GM19193 (cell line): ENCODE measurements around the gene ST3GAL3.

ENCODE experiments used
- POLR2A ChIP-seq: IDR thresholded peaks from 4 replicates; pipeline ENCODE4 v1.6.1; 2011; ENCODE audit not compliant: insufficient read depth, insufficient read length; ENCODE audit errors: extremely low read depth

The ST3GAL3 gene

GRCh38 chr1:43688109-43688387, 19.3 kb upstream of the ST3GAL3 start:
- no peak for TF ChIP-seq POLR2A

GRCh38 chr1:43688594-43689000, 18.7 kb upstream of the ST3GAL3 start:
- TF ChIP-seq POLR2A = no peak

GRCh38 chr1:43689289-43689688, 18.0 kb upstream of the ST3GAL3 start:
- no peak for TF ChIP-seq POLR2A

- TF ChIP-seq POLR2A = no peak
These were observed 15.2 kb upstream of the ST3GAL3 start for GRCh38 chr1:43691871-43692815.

- no peak for TF ChIP-seq POLR2A
These were observed 14.0 kb upstream of the ST3GAL3 start for GRCh38 chr1:43693371-43693770.

GRCh38 chr1:43699281-43699680, 8.1 kb upstream of the ST3GAL3 start:
- TF ChIP-seq POLR2A = no peak

GRCh38 chr1:43703836-43704235, 3.5 kb upstream of the ST3GAL3 start:
- TF ChIP-seq POLR2A = no peak

- TF ChIP-seq POLR2A = no peak
These were observed 2.5 kb upstream of the ST3GAL3 start for GRCh38 chr1:43704838-43705237.

- TF ChIP-seq POLR2A = no peak
These were observed 2.0 kb upstream of the ST3GAL3 start for GRCh38 chr1:43705334-43705733.

- no peak for TF ChIP-seq POLR2A
These were observed 1.2 kb upstream of the ST3GAL3 start for GRCh38 chr1:43705982-43706597.

- TF ChIP-seq POLR2A = no peak
These were observed 642 bp upstream of the ST3GAL3 start for GRCh38 chr1:43706598-43707189.

- no peak for TF ChIP-seq POLR2A
These were observed 670 bp downstream of the ST3GAL3 start for GRCh38 chr1:43708002-43708410.

GRCh38 chr1:43711049-43711448, 3.7 kb downstream of the ST3GAL3 start:
- TF ChIP-seq POLR2A = no peak

GRCh38 chr1:43711524-43712386, 4.4 kb downstream of the ST3GAL3 start:
- TF ChIP-seq POLR2A = no peak
